Skeletal muscle satellite cell (primary cell): Measurements from ENCODE around the gene ZFC3H1.

Experiments used
- H3K27me3 ChIP-seq: 2 replicates; pipeline ENCODE4 v1.7.0; 2013; ENCODE audit warnings: low read length; ENCODE audit not compliant: control insufficient read depth, insufficient read depth
- H3K36me3 ChIP-seq: 2 replicates; pipeline ENCODE4 v1.7.0; 2013; ENCODE audit warnings: mild to moderate bottlenecking, control low read depth, low read length; ENCODE audit not compliant: insufficient read depth
- H3K4me1 ChIP-seq: 2 replicates; pipeline ENCODE4 v1.7.0; 2013; ENCODE audit warnings: low read length; ENCODE audit not compliant: control insufficient read depth, insufficient read depth
- H3K4me2 ChIP-seq: 2 replicates; pipeline ENCODE4 v1.7.0; 2013; ENCODE audit warnings: mild to moderate bottlenecking, low read length
- H3K4me3 ChIP-seq: 2 replicates; pipeline ENCODE4 v1.7.0; 2013; ENCODE audit warnings: low read length
- H3K9ac ChIP-seq: 2 replicates; pipeline ENCODE4 v1.7.0; 2013; ENCODE audit warnings: mild to moderate bottlenecking, low read depth, low read length, moderate library complexity
- H3K9me3 ChIP-seq: replicated peaks from 2 replicates; pipeline ENCODE4 v1.7.0; 2013; ENCODE audit warnings: mild to moderate bottlenecking, control low read depth, low read length

The ZFC3H1 gene

DNA sequence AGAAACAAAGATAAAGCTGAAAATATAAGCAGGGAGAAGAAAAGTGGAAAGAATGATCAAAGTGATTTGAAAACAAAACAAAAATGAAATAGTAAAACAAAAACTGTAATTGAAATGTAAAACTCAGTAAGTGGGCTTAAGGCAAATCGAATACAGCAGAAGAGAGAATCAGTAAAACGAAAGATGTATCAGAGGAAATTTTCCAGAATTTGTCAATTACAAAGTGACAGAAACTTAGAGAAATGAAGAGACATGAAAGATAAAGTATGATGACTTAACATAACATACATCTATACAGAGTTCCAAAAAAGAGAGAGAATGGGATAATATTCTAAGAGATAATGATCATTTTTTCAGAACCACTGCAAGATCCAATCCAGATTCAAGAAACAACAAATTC is 10.5 kb downstream of the ZFC3H1 start:
- Histone ChIP-seq H3K4me3 (no peak overlapping the region), H3K27me3 (no peaks in the 10 kb centered on the region), H3K36me3 (peaks cover 88% of the 10 kb centered on the region), H3K4me2 (no peak overlapping the region), H3K4me1 (peaks cover 9% of the 10 kb centered on the region), H3K9ac (no peak overlapping the region), H3K9me3 (peaks cover 3% of the 10 kb centered on the region)

DNA sequence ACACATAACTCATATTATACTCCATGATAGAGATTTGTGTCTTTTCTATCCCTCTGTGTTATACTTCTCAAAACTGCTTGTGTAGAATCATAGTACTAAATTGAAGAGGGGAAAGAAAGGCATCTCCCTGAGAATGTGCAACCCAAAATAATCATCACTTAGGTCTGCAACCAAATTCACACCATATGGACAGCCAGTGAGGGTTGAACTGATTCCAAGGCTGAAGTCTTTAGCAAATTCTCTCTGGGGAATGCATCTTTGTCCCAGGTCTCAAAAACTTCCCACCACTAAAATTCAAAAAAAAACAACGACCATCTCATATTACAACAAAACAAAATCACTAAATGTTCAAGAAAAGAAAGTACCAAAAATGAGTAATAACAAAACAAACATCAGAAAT is 11.0 kb downstream of the ZFC3H1 start:
- Histone ChIP-seq H3K9ac (no peak overlapping the region), H3K9me3 (peaks cover 3% of the 10 kb centered on the region), H3K4me1 (peaks cover 9% of the 10 kb centered on the region), H3K27me3 (no peaks in the 10 kb centered on the region), H3K4me3 (no peak overlapping the region), H3K4me2 (no peak overlapping the region), H3K36me3 (peaks cover 88% of the 10 kb centered on the region)

DNA sequence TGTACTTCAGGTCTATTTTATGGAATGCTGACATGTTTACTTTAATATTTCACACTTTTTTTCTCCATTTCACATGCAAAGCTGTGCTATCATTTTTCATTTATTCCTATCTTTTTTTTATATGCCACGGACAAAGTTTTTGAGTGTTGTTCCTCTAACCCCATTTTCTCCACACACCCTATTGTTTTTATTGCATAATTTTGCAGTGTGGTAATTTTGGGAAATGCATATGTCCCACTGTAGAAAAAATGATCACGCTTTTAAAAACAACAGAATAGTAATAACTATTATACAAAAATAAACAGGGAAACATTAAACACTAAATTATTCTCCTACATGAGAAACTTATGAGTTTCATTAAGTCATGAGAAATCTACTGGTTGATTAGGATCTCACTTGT is 14.2 kb downstream of the ZFC3H1 start:
- no peaks in the 10 kb centered on the region for H3K27me3 ChIP-seq
- H3K4me3 ChIP-seq = no peak overlapping the region
- H3K36me3 ChIP-seq = peaks cover 82% of the 10 kb centered on the region
- H3K4me1 ChIP-seq = no peaks in the 10 kb centered on the region
- peaks cover 3% of the 10 kb centered on the region for H3K9me3 ChIP-seq
- no peak overlapping the region for H3K4me2 ChIP-seq
- H3K9ac ChIP-seq = no peak overlapping the region

DNA sequence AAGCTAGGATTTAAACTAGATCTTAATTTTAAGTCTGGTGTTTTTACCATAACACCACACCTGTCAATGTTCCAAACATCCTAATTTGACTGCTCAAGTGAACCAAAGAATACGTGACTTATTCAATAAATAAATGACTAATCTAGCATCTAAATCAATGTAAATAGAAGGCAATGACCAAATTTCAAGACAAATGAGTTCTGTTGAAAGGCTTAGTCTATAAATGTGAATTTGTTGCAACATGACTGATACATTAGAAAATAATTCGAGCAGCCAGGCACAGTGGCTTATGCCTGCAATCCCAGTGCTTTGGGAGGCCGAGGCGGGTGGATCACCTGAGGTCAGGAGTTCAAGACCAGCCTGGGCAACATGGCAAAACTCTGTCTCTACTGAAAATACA is 15.1 kb downstream of the ZFC3H1 start:
- peaks cover 82% of the 10 kb centered on the region for H3K36me3 ChIP-seq

DNA sequence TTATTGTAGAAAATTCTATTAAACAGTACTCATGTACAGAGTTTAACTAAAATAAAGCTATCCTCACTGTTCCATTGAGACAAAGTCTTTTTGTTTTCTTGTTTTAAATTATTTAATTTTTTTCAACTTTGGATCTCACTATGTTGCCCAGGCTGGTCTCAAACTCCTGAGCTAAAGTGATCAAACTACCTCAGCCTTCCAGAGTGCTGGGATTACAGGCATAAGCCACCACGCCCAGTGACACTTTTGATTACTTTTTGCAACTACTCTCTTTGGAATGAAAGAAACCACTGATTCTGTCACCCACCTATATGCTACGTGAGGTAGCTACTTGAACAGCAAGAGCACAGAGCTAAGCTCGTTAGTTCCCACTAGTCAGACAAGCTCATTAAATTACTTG is 17.1 kb downstream of the ZFC3H1 start:
- no peak overlapping the region for H3K9ac ChIP-seq
- no peak overlapping the region for H3K4me2 ChIP-seq
- H3K4me1 ChIP-seq = no peaks in the 10 kb centered on the region
- H3K27me3 ChIP-seq = no peaks in the 10 kb centered on the region
- no peaks in the 10 kb centered on the region for H3K9me3 ChIP-seq
- peaks cover 82% of the 10 kb centered on the region for H3K36me3 ChIP-seq
- no peak overlapping the region for H3K4me3 ChIP-seq

More for the DNA sequence above, 15.1 kb downstream of the ZFC3H1 start:
- Histone ChIP-seq H3K4me1 (no peaks in the 10 kb centered on the region), H3K9me3 (peaks cover 3% of the 10 kb centered on the region), H3K9ac (no peak overlapping the region), H3K27me3 (no peaks in the 10 kb centered on the region), H3K4me2 (no peak overlapping the region), H3K4me3 (no peak overlapping the region)

DNA sequence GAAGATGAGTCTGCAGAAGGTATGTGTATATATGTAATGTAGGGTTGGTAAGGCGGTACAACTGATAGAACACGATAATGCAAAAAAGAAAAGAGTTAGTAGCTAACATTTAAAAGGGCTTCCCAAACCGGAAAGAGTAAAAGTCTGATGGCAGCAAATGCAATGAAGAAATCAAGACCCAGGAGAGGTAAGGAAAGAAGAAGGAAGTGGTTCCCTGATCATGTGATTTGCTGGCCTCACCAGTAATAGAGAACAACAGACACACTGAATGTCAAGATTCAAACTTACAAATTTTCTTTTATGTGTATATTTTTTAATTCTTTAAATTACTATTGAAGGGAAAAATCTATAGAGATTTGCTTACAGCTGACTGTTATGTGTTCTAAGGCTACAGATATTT is 18.4 kb downstream of the ZFC3H1 start:
- Histone ChIP-seq H3K4me3 (no peak overlapping the region), H3K36me3 (peaks cover 80% of the 10 kb centered on the region), H3K9me3 (no peaks in the 10 kb centered on the region), H3K27me3 (no peaks in the 10 kb centered on the region), H3K4me1 (no peaks in the 10 kb centered on the region), H3K9ac (no peak overlapping the region), H3K4me2 (no peak overlapping the region)

DNA sequence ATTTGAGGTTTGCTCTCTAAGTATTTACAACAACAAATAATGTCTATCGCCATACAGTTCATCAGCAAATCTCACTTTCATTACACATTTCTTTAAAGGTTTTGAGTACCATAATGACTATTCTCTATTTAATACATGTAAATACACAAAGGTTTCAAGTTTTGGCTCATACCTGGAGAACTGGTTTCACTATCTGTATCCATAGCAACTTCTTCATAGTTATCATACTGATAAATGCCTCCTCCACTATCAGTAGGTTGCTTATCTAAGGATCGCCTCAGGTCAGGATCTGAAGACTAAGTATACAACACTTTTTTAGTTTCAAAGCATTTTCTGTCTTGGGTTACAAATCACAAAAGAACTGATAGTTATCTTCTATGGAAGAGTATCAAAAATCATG is 21.4 kb downstream of the ZFC3H1 start:
- no peaks in the 10 kb centered on the region for H3K4me1 ChIP-seq
- H3K9ac ChIP-seq = no peak overlapping the region
- no peak overlapping the region for H3K4me2 ChIP-seq
- H3K9me3 ChIP-seq = no peaks in the 10 kb centered on the region
- H3K4me3 ChIP-seq = no peak overlapping the region
- no peaks in the 10 kb centered on the region for H3K27me3 ChIP-seq
- H3K36me3 ChIP-seq = peaks cover 82% of the 10 kb centered on the region

DNA sequence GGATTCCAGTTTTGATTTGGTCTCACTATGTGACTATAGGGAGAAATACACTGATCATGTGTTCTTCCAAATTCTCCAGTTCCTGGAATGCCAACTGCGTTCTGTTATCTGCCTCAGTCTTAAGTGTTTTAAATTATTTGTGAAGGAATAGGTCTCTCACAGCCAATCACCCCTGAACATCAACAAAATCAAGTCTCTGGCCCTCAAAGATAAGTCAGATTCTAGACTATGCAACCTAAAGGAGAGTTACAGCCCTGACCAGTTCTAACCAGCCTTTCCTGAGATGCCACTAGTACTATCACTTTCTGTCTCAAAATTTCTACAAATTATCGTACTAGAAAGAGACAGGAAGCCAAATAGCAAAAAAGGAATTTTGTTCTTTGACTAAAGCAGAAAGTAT is 22.3 kb downstream of the ZFC3H1 start:
- no peaks in the 10 kb centered on the region for H3K27me3 ChIP-seq

DNA sequence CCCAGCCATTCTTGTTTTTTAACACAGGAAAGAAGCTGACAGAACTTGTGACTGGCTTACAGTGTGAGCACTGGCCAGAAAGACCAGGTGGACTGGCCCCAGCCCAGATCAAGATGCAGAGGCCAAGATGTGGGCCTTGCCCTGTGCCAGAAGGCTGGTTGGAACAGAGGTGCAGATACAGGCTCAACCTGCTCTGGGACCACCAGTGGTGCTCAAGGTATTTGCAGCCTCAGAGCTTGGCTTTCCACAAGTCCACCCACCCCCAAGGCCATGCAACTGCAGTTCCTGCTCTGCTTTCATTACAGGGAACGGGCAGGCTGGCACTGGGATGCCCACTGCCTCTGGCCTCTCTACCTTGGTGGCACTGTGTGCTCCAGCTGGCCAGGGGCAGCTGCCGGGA is 23.3 kb downstream of the ZFC3H1 start:
- H3K27me3 ChIP-seq = no peaks in the 10 kb centered on the region
- peaks cover 87% of the 10 kb centered on the region for H3K36me3 ChIP-seq
- no peak overlapping the region for H3K4me2 ChIP-seq
- H3K4me1 ChIP-seq = no peaks in the 10 kb centered on the region
- no peak overlapping the region for H3K9ac ChIP-seq
- no peak overlapping the region for H3K4me3 ChIP-seq
- no peaks in the 10 kb centered on the region for H3K9me3 ChIP-seq

More for the DNA sequence above, 22.3 kb downstream of the ZFC3H1 start:
- Histone ChIP-seq H3K9me3 (no peaks in the 10 kb centered on the region), H3K4me1 (no peaks in the 10 kb centered on the region), H3K4me2 (no peak overlapping the region), H3K9ac (no peak overlapping the region), H3K36me3 (peaks cover 82% of the 10 kb centered on the region), H3K4me3 (no peak overlapping the region)

DNA sequence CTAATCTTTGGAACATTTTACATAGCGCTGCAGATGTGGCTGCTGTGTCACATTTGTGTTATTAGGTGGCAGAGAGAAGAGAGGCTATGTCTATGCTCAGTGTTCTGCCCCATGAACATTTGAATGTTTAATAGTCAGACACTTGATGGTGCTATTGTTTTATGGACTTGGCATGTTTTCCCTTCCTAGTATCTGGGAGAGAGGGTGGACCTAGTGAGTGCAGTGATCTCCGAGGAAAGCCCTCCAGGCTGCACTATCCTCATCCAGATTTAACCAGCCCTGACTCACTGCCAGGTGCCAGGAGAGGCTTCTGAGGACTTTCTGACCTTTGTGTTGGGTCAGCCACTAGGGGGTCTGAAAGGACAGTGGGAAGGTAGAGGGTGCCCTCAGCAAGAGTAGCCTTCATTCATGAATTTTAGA is 24.3 kb downstream of the ZFC3H1 start:
- H3K4me3 ChIP-seq = no peak overlapping the region
- H3K4me1 ChIP-seq = no peaks in the 10 kb centered on the region
- H3K9ac ChIP-seq = no peak overlapping the region
- no peaks in the 10 kb centered on the region for H3K9me3 ChIP-seq
- H3K4me2 ChIP-seq = no peak overlapping the region
- H3K36me3 ChIP-seq = peaks cover 87% of the 10 kb centered on the region
- H3K27me3 ChIP-seq = no peaks in the 10 kb centered on the region

DNA sequence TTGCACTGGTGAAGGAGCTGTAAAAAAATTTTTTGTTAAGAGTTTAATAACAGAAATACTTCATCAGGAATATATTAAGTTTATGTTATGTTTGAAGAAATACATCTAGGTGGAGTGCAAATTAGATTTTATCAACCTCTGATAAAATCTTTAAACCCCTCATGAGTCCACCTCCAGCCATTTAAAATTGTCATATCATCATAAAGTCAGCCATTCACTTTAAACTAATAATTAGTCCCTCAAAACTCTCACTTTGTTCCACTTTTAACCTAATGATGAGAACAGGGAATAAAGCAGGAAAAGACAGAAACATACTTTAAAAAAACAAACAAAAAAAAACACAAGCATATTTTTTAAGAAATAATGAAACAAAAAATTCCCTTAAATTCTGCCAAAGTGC is 25.1 kb downstream of the ZFC3H1 start:
- H3K4me1 ChIP-seq = no peaks in the 10 kb centered on the region
- H3K36me3 ChIP-seq = peaks cover 87% of the 10 kb centered on the region
- H3K9me3 ChIP-seq = no peaks in the 10 kb centered on the region
- no peaks in the 10 kb centered on the region for H3K27me3 ChIP-seq
- H3K4me2 ChIP-seq = no peak overlapping the region
- H3K4me3 ChIP-seq = no peak overlapping the region
- no peak overlapping the region for H3K9ac ChIP-seq

DNA sequence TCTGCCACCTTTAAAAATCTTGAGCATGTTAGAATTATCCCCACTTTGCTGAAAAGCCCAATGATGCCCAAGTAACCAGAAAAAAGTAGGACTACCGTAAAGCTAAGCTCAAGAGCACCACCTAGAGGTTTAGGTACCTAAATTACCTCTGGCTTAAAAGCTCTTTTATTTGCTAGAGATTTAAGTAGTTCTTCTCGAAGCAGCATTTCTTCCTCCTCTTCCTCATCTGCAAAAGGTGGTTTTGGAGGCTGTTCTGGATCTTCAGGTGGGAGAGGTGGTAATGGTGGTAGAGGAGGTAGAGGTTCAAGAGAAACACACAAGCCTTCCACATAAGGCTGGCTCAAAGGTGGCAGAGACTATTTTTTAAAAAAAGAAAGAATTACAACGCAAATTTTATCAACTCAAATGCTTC is 26.9 kb downstream of the ZFC3H1 start:
- no peaks in the 10 kb centered on the region for H3K27me3 ChIP-seq
- no peaks in the 10 kb centered on the region for H3K9me3 ChIP-seq
- H3K36me3 ChIP-seq = peaks cover 90% of the 10 kb centered on the region
- no peak overlapping the region for H3K9ac ChIP-seq
- H3K4me3 ChIP-seq = no peak overlapping the region
- H3K4me1 ChIP-seq = no peaks in the 10 kb centered on the region
- no peak overlapping the region for H3K4me2 ChIP-seq
